HFF-Myc (cell line): Measurements from ENCODE around the gene TTLL6.

Source experiments
- DNase-seq: peaks from one replicate; pipeline ENCODE4 v3.0.0-alpha.2; 2011; ENCODE audit warnings: low read depth; ENCODE audit errors: extremely low read depth
- H3K4me3 ChIP-seq: replicated peaks from 2 replicates; pipeline ENCODE4 v1.5.1; 2011; ENCODE audit warnings: low read depth, mild to moderate bottlenecking, control low read depth, low read length
- CTCF ChIP-seq: IDR thresholded peaks from 2 replicates; pipeline ENCODE4 v1.5.1; 2012; ENCODE audit warnings: mild to moderate bottlenecking, low read depth, low read length, control low read depth; ENCODE audit errors: missing control alignments

TTLL6 gene

GRCh38 chr17:48722201-48722907 lies 94.7 kb downstream of the TTLL6 start, which contains the start of gene PRAC1:
Gene PRAC1, minus strand, starts transcription at chr17:48722518. Its CDS starts 126 bp downstream, at chr17:48722392.
- 0 out of 2 replicates have a peak within 1 kb of the TSS, but pooled peaks have one; percentile 3 for H3K4me3 ChIP-seq
- no peak for TF ChIP-seq CTCF
- DNase-seq = no peak

GRCh38 chr17:48721009-48721402 lies 96.0 kb downstream of the TTLL6 start:
- no peak for TF ChIP-seq CTCF
- no peak for DNase-seq
- no peak overlapping the region for H3K4me3 ChIP-seq

- no peak for TF ChIP-seq CTCF
- no peak overlapping the region for H3K4me3 ChIP-seq
- DNase-seq = no peak
Measured at GRCh38 chr17:48720266-48721008, 96.6 kb downstream of the TTLL6 start.

GRCh38 chr17:48719642-48720265 lies 97.3 kb downstream of the TTLL6 start:
- DNase-seq = no peak
- H3K4me3 ChIP-seq = no peak overlapping the region
- no peak for TF ChIP-seq CTCF

- TF ChIP-seq CTCF = no peak
- no peak for DNase-seq
- peak overlapping the region; percentile 25 for H3K4me3 ChIP-seq
Measured at GRCh38 chr17:48718761-48719641, 98.0 kb downstream of the TTLL6 start.

GRCh38 chr17:48718227-48718760 lies 98.7 kb downstream of the TTLL6 start:
- TF ChIP-seq CTCF = no peak
- DNase-seq = no peak
- H3K4me3 ChIP-seq = peak overlapping the region; percentile 25; the same call in 1 of the 2 replicates
